ENCODE results near the gene MAGI2. TPM values are rescaled to one million over a fixed set of nuclear protein-coding genes. Genes with fewer than 3 reads are reported as not detected.
"Not testable (repeated sequence)": the region's sequence is repeated elsewhere in the genome, so short reads cannot be mapped to it uniquely, and the experiment has no call there.

Gene MAGI2
- total RNA-seq, 5 donors from 2014 or later (not counting 1 experiment from before 2014, with no cell fraction given): 0.10 to 0.77 (median 0.22) TPM

- H3K9me3 Mint-ChIP-seq; H3K36me3 ChIP-seq (ENCODE audit: control insufficient read depth in 2 of 2, extremely low read depth in 1 of 2, insufficient read depth in 1 of 2, low read length in 1 of 2); H3K4me3 ChIP-seq (ENCODE audit: control insufficient read depth in 1 of 2, extremely low read depth in 1 of 2, low read length in 1 of 2); H3K27ac Mint-ChIP-seq; H3K4me3 Mint-ChIP-seq; H3K27me3 Mint-ChIP-seq; H3K36me3 Mint-ChIP-seq; CTCF ChIA-PET; DNase-seq; H3K9me3 ChIP-seq; ATAC-seq (replicated peaks in 1 of 4); H3K27ac ChIP-seq (ENCODE audit: low read length); H3K4me1 ChIP-seq (ENCODE audit: control insufficient read depth in 1 of 2, extremely low read depth in 1 of 2, insufficient read depth in 2 of 2, low read length in 2 of 2); H3K4me1 Mint-ChIP-seq; H3K27me3 ChIP-seq (replicated peaks in 1 of 2; ENCODE audit: control insufficient read depth in 2 of 2, extremely low read depth in 1 of 2, insufficient read depth in 2 of 2, low read length in 1 of 2): not testable (repeated sequence)
- POLR2A ChIA-PET: interaction anchor here in 1 of 2 donors (0.8 kb wide), 1 partner anchor 11 kb away, joined by 4 read pairs; no protein-coding TSS in a partner anchor
- no CpG with 5 or more reads among the region's 7 CpGs for WGBS (ENCODE audit: insufficient coverage)
Measured at GRCh38 chr7:78577174-78577952, 876.1 kb downstream of the MAGI2 start.

GRCh38 chr7:78576236-78576635 is 877.2 kb downstream of the MAGI2 start:
- Mint-ChIP-seq H3K9me3 (peaks cover 0 to 3% (median 3%) of the 10 kb centered on the region in 3 donors), H3K4me1 (no peaks in the 10 kb centered on the region), H3K27ac (no peak overlapping the region), H3K4me3 (no peak overlapping the region), H3K36me3 (no peaks in the 10 kb centered on the region), H3K27me3 (no peaks in the 10 kb centered on the region)
- H3K4me3 ChIP-seq (ENCODE audit: control insufficient read depth in 1 of 2, extremely low read depth in 1 of 2, low read length in 1 of 2): no peak overlapping the region
- ChIA-PET CTCF (no interaction called here), POLR2A (no interaction called here)
- no peak overlapping the region for H3K27ac ChIP-seq (ENCODE audit: low read length)
- H3K4me1 ChIP-seq (ENCODE audit: control insufficient read depth in 1 of 2, extremely low read depth in 1 of 2, insufficient read depth in 2 of 2, low read length in 2 of 2): no peaks in the 10 kb centered on the region
- DNase-seq (no peak), ATAC-seq (replicated peaks in 1 of 4) (no peak)
- no peaks in the 10 kb centered on the region for H3K27me3 ChIP-seq (replicated peaks in 1 of 2; ENCODE audit: control insufficient read depth in 2 of 2, extremely low read depth in 1 of 2, insufficient read depth in 2 of 2, low read length in 1 of 2)
- H3K9me3 ChIP-seq: no peaks in the 10 kb centered on the region
- H3K36me3 ChIP-seq (ENCODE audit: control insufficient read depth in 2 of 2, extremely low read depth in 1 of 2, insufficient read depth in 1 of 2, low read length in 1 of 2): no peaks in the 10 kb centered on the region

GRCh38 chr7:78571292-78571691 is 882.2 kb downstream of the MAGI2 start:
- ChIA-PET CTCF (no interaction called here), POLR2A (no interaction called here)
- no peaks in the 10 kb centered on the region for H3K4me1 ChIP-seq (ENCODE audit: control insufficient read depth in 1 of 2, extremely low read depth in 1 of 2, insufficient read depth in 2 of 2, low read length in 2 of 2)
- H3K27ac ChIP-seq (ENCODE audit: low read length): no peak overlapping the region
- Mint-ChIP-seq H3K9me3 (no peaks in the 10 kb centered on the region), H3K36me3 (no peaks in the 10 kb centered on the region), H3K27me3 (no peaks in the 10 kb centered on the region), H3K4me3 (no peak overlapping the region), H3K27ac (no peak overlapping the region), H3K4me1 (no peaks in the 10 kb centered on the region)
- H3K36me3 ChIP-seq (ENCODE audit: control insufficient read depth in 2 of 2, extremely low read depth in 1 of 2, insufficient read depth in 1 of 2, low read length in 1 of 2): no peaks in the 10 kb centered on the region
- no peaks in the 10 kb centered on the region for H3K27me3 ChIP-seq (replicated peaks in 1 of 2; ENCODE audit: control insufficient read depth in 2 of 2, extremely low read depth in 1 of 2, insufficient read depth in 2 of 2, low read length in 1 of 2)
- no CpG with 5 or more reads among the region's 1 CpG for WGBS (ENCODE audit: insufficient coverage)
- H3K4me3 ChIP-seq (ENCODE audit: control insufficient read depth in 1 of 2, extremely low read depth in 1 of 2, low read length in 1 of 2): no peak overlapping the region
- DNase-seq (no peak), ATAC-seq (replicated peaks in 1 of 4) (no peak)
- no peaks in the 10 kb centered on the region for H3K9me3 ChIP-seq

- DNase-seq: no peak
- no peaks in the 10 kb centered on the region for H3K4me1 Mint-ChIP-seq
- H3K36me3 ChIP-seq (ENCODE audit: control insufficient read depth in 2 of 2, extremely low read depth in 1 of 2, insufficient read depth in 1 of 2, low read length in 1 of 2): no peaks in the 10 kb centered on the region
- no peak overlapping the region for H3K27ac Mint-ChIP-seq
- POLR2A ChIA-PET: no interaction called here
- H3K9me3 ChIP-seq: no peaks in the 10 kb centered on the region
- no peak overlapping the region for H3K4me3 ChIP-seq (ENCODE audit: control insufficient read depth in 1 of 2, extremely low read depth in 1 of 2, low read length in 1 of 2)
- no peaks in the 10 kb centered on the region for H3K27me3 Mint-ChIP-seq
- no peak for ATAC-seq (replicated peaks in 1 of 4)
- H3K4me3 Mint-ChIP-seq: no peak overlapping the region
- no peaks in the 10 kb centered on the region for H3K27me3 ChIP-seq (replicated peaks in 1 of 2; ENCODE audit: control insufficient read depth in 2 of 2, extremely low read depth in 1 of 2, insufficient read depth in 2 of 2, low read length in 1 of 2)
- H3K36me3 Mint-ChIP-seq: no peaks in the 10 kb centered on the region
- WGBS (ENCODE audit: insufficient coverage): 80% methylated on average over 4 of the region's 4 CpGs
- no peak overlapping the region for H3K27ac ChIP-seq (ENCODE audit: low read length)
- no peaks in the 10 kb centered on the region for H3K4me1 ChIP-seq (ENCODE audit: control insufficient read depth in 1 of 2, extremely low read depth in 1 of 2, insufficient read depth in 2 of 2, low read length in 2 of 2)
- CTCF ChIA-PET: no interaction called here
- H3K9me3 Mint-ChIP-seq: no peaks in the 10 kb centered on the region
Measured at GRCh38 chr7:78568690-78569089, 884.8 kb downstream of the MAGI2 start.

GRCh38 chr7:78567836-78568235 is 885.6 kb downstream of the MAGI2 start:
- DNase-seq: no peak
- WGBS (ENCODE audit: insufficient coverage): 73% methylated on average over 1 of the region's 2 CpGs
- Mint-ChIP-seq H3K27ac (no peak overlapping the region), H3K4me3 (no peak overlapping the region), H3K4me1 (no peaks in the 10 kb centered on the region), H3K36me3 (no peaks in the 10 kb centered on the region), H3K9me3 (no peaks in the 10 kb centered on the region), H3K27me3 (no peaks in the 10 kb centered on the region)
- Histone ChIP-seq H3K27me3 (replicated peaks in 1 of 2; ENCODE audit: control insufficient read depth in 2 of 2, extremely low read depth in 1 of 2, insufficient read depth in 2 of 2, low read length in 1 of 2) (no peaks in the 10 kb centered on the region), H3K4me1 (ENCODE audit: control insufficient read depth in 1 of 2, extremely low read depth in 1 of 2, insufficient read depth in 2 of 2, low read length in 2 of 2) (no peaks in the 10 kb centered on the region), H3K4me3 (ENCODE audit: control insufficient read depth in 1 of 2, extremely low read depth in 1 of 2, low read length in 1 of 2) (no peak overlapping the region), H3K36me3 (ENCODE audit: control insufficient read depth in 2 of 2, extremely low read depth in 1 of 2, insufficient read depth in 1 of 2, low read length in 1 of 2) (no peaks in the 10 kb centered on the region), H3K9me3 (no peaks in the 10 kb centered on the region), H3K27ac (ENCODE audit: low read length) (no peak overlapping the region)
- ChIA-PET POLR2A (no interaction called here), CTCF (no interaction called here)
- no peak for ATAC-seq (replicated peaks in 1 of 4)

- peaks cover 0 to 6% (median 0%) of the 10 kb centered on the region in 3 donors for H3K4me1 Mint-ChIP-seq
- DNase-seq (no peak), ATAC-seq (replicated peaks in 1 of 4) (no peak)
- Histone ChIP-seq H3K36me3 (ENCODE audit: control insufficient read depth in 2 of 2, extremely low read depth in 1 of 2, insufficient read depth in 1 of 2, low read length in 1 of 2) (no peaks in the 10 kb centered on the region), H3K4me1 (ENCODE audit: control insufficient read depth in 1 of 2, extremely low read depth in 1 of 2, insufficient read depth in 2 of 2, low read length in 2 of 2) (no peaks in the 10 kb centered on the region), H3K9me3 (no peaks in the 10 kb centered on the region), H3K27ac (ENCODE audit: low read length) (no peak overlapping the region), H3K4me3 (ENCODE audit: control insufficient read depth in 1 of 2, extremely low read depth in 1 of 2, low read length in 1 of 2) (no peak overlapping the region), H3K27me3 (replicated peaks in 1 of 2; ENCODE audit: control insufficient read depth in 2 of 2, extremely low read depth in 1 of 2, insufficient read depth in 2 of 2, low read length in 1 of 2) (no peaks in the 10 kb centered on the region)
- no peaks in the 10 kb centered on the region for H3K9me3 Mint-ChIP-seq
- H3K27ac Mint-ChIP-seq: no peak overlapping the region
- POLR2A ChIA-PET: no interaction called here
- 87% methylated on average over 4 of the region's 5 CpGs for WGBS (ENCODE audit: insufficient coverage)
- H3K36me3 Mint-ChIP-seq: no peaks in the 10 kb centered on the region
- H3K27me3 Mint-ChIP-seq: no peaks in the 10 kb centered on the region
- no peak overlapping the region for H3K4me3 Mint-ChIP-seq
- CTCF ChIA-PET: no interaction called here
Measured at GRCh38 chr7:78565784-78566183, 887.7 kb downstream of the MAGI2 start.

- Histone ChIP-seq H3K4me1 (ENCODE audit: control insufficient read depth in 1 of 2, extremely low read depth in 1 of 2, insufficient read depth in 2 of 2, low read length in 2 of 2) (no peaks in the 10 kb centered on the region), H3K9me3 (no peaks in the 10 kb centered on the region), H3K36me3 (ENCODE audit: control insufficient read depth in 2 of 2, extremely low read depth in 1 of 2, insufficient read depth in 1 of 2, low read length in 1 of 2) (no peaks in the 10 kb centered on the region), H3K4me3 (ENCODE audit: control insufficient read depth in 1 of 2, extremely low read depth in 1 of 2, low read length in 1 of 2) (no peak overlapping the region), H3K27ac (ENCODE audit: low read length) (no peak overlapping the region), H3K27me3 (replicated peaks in 1 of 2; ENCODE audit: control insufficient read depth in 2 of 2, extremely low read depth in 1 of 2, insufficient read depth in 2 of 2, low read length in 1 of 2) (no peaks in the 10 kb centered on the region)
- Mint-ChIP-seq H3K4me3 (no peak overlapping the region), H3K36me3 (no peaks in the 10 kb centered on the region), H3K27me3 (no peaks in the 10 kb centered on the region), H3K4me1 (peaks cover 0 to 6% (median 0%) of the 10 kb centered on the region in 3 donors), H3K9me3 (no peaks in the 10 kb centered on the region), H3K27ac (no peak overlapping the region)
- POLR2A ChIA-PET: no interaction called here
- CTCF ChIA-PET: no interaction called here
- 81% methylated on average over 4 of the region's 5 CpGs for WGBS (ENCODE audit: insufficient coverage)
- no peak for DNase-seq
- ATAC-seq (replicated peaks in 1 of 4): no peak
Measured at GRCh38 chr7:78563191-78563590, 890.3 kb downstream of the MAGI2 start.
